ENCODE results near the gene KCNIP1.

GRCh38 chr5:170587808-170588207 is 84.0 kb downstream of the KCNIP1 start:
- no peak for TF ChIP-seq POLR2A (IDR thresholded peaks at IDR 0.05; ENCODE audit: low read length)
- TF ChIP-seq GATA1 (IDR thresholded peaks at IDR 0.05; ENCODE audit: low read depth, low read length) = no peak

Measured in erythroblast (primary cell).